ENCODE results near the gene CXCL16.

CXCL16 gene

GRCh38 chr17:4739122-4740024, at the start of gene CXCL16, which contains the start of gene ZMYND15:
CXCL16 (minus strand) TSS chr17:4739928; CDS start chr17:4739339, 589 bp downstream.
ZMYND15 (plus strand) TSS chr17:4739833; CDS start chr17:4740549, 716 bp downstream.
- DNase-seq, result peak; percentile 14

GRCh38 chr17:4788807-4789700, 49.3 kb upstream of the CXCL16 start, which contains the start of gene GLTPD2:
GLTPD2 (plus strand) TSS chr17:4788964; CDS start chr17:4789012, 48 bp downstream.
- DNase-seq, result no peak

- no peak for DNase-seq
These were observed 48.6 kb upstream of the CXCL16 start for GRCh38 chr17:4788159-4788806.

GRCh38 chr17:4786516-4786915, 46.8 kb upstream of the CXCL16 start:
- DNase-seq, result no peak

- no peak for DNase-seq
These were observed 46.4 kb upstream of the CXCL16 start, which contains the start of gene VMO1 for GRCh38 chr17:4786106-4786511. VMO1 (minus strand) TSS chr17:4786364; CDS start chr17:4786352, 12 bp downstream.

GRCh38 chr17:4785311-4786105, 45.8 kb upstream of the CXCL16 start:
- no peak for DNase-seq

GRCh38 chr17:4782652-4783051, 42.9 kb upstream of the CXCL16 start:
- DNase-seq, result no peak

- DNase-seq, result no peak
These were observed 40.7 kb upstream of the CXCL16 start for GRCh38 chr17:4780325-4780955.

GRCh38 chr17:4777969-4778760, 38.4 kb upstream of the CXCL16 start:
- no peak for DNase-seq

- no peak for DNase-seq
These were observed 32.5 kb upstream of the CXCL16 start for GRCh38 chr17:4772235-4772613.

- DNase-seq, result no peak
These were observed 31.9 kb upstream of the CXCL16 start, which contains the start of gene TM4SF5 for GRCh38 chr17:4771519-4772234. TM4SF5 (plus strand) TSS chr17:4771886; CDS start chr17:4771923, 37 bp downstream.

- DNase-seq, result no peak
These were observed 29.9 kb upstream of the CXCL16 start for GRCh38 chr17:4769628-4770027.

GRCh38 chr17:4768298-4768697, 28.6 kb upstream of the CXCL16 start:
- no peak for DNase-seq

- no peak for DNase-seq
These were observed 27.0 kb upstream of the CXCL16 start for GRCh38 chr17:4766723-4767122.

- DNase-seq, result no peak
These were observed 26.5 kb upstream of the CXCL16 start for GRCh38 chr17:4766201-4766600.

GRCh38 chr17:4764595-4764994, 24.9 kb upstream of the CXCL16 start:
- no peak for DNase-seq

GRCh38 chr17:4759776-4760236, 20.1 kb upstream of the CXCL16 start:
- no peak for DNase-seq

- DNase-seq, result no peak
These were observed 13.7 kb upstream of the CXCL16 start for GRCh38 chr17:4753392-4753791.

GRCh38 chr17:4751932-4752331, 12.2 kb upstream of the CXCL16 start:
- no peak for DNase-seq

GRCh38 chr17:4750606-4751005, 10.9 kb upstream of the CXCL16 start:
- DNase-seq, result no peak
